DOHH2 (cell line): Measurements from ENCODE around the gene IFT81.

Experiments used
- H3F3A ChIP-seq: fragments of 200-600 bp; sonication (generic), shearing (Covaris generic); 2 replicates; pipeline ENCODE4 v1.6.0; 2016; ENCODE audit warnings: antibody characterized with exemption, mild to moderate bottlenecking; ENCODE audit not compliant: control insufficient read depth, insufficient read depth
- H3K27ac ChIP-seq: fragments of 200-600 bp; sonication (generic); 2 replicates; pipeline ENCODE4 v1.5.1; 2014; ENCODE audit warnings: low read depth, mild to moderate bottlenecking, low read length, moderate library complexity
- H3K27me3 ChIP-seq: fragments of 200-600 bp; sonication (generic); 2 replicates; pipeline ENCODE4 v1.6.1; 2014; ENCODE audit warnings: mild to moderate bottlenecking, low read length, mixed read lengths; ENCODE audit not compliant: control insufficient read depth
- H3K36me3 ChIP-seq: fragments of 200-600 bp; sonication (generic); 2 replicates; pipeline ENCODE4 v1.6.1; 2014; ENCODE audit warnings: mild to moderate bottlenecking, low read length, moderate library complexity, mixed read lengths; ENCODE audit not compliant: control insufficient read depth
- H3K4me1 ChIP-seq: fragments of 200-600 bp; sonication (generic); 2 replicates; pipeline ENCODE4 v1.6.1; 2014; ENCODE audit warnings: mild to moderate bottlenecking, low read length, mixed read lengths; ENCODE audit not compliant: control insufficient read depth
- H3K4me2 ChIP-seq: fragments of 200-600 bp; sonication (generic); 2 replicates; pipeline ENCODE4 v1.6.0; 2014; ENCODE audit warnings: mild to moderate bottlenecking, low read length, moderate library complexity
- H3K4me3 ChIP-seq: fragments of 200-600 bp; sonication (generic); 2 replicates; pipeline ENCODE4 v1.5.1; 2014; ENCODE audit warnings: mild to moderate bottlenecking, low read length, mixed read lengths
- H3K79me2 ChIP-seq: fragments of 200-600 bp; sonication (generic); 2 replicates; pipeline ENCODE4 v1.6.1; 2014; ENCODE audit warnings: mild to moderate bottlenecking, low read length, mixed read lengths; ENCODE audit not compliant: control insufficient read depth
- H3K9me2 ChIP-seq: fragments of 200-600 bp; sonication (generic); replicated peaks from 2 replicates; pipeline ENCODE4 v1.6.1; 2014; ENCODE audit warnings: mild to moderate bottlenecking, low read length, mixed read lengths; ENCODE audit not compliant: control insufficient read depth
- H3K9me3 ChIP-seq: fragments of 200-600 bp; sonication (generic); 2 replicates; pipeline ENCODE4 v1.6.1; 2014; ENCODE audit warnings: antibody characterized with exemption, low read length, mixed read lengths; ENCODE audit not compliant: control insufficient read depth, insufficient read depth
- H4K20me1 ChIP-seq: fragments of 200-600 bp; sonication (generic); 2 replicates; pipeline ENCODE4 v1.6.0; 2014; ENCODE audit warnings: low read depth, mild to moderate bottlenecking, antibody characterized with exemption, low read length, moderate library complexity; ENCODE audit not compliant: control insufficient read depth, insufficient read depth
- EZH2phosphoT487 ChIP-seq: fragments of 200-600 bp; sonication (generic); IDR thresholded peaks from 2 replicates; pipeline ENCODE4 v1.6.1; 2017; ENCODE audit warnings: borderline replicate concordance, mild to moderate bottlenecking, antibody characterized with exemption, low read length, moderate library complexity, mixed read lengths

The IFT81 gene

GRCh38 chr12:110266980-110267620 lies 142.9 kb downstream of the IFT81 start:
- Histone ChIP-seq H3K4me1 (no peaks in the 10 kb centered on the region), H3K27ac (no peak overlapping the region)

More at GRCh38 chr12:110266980-110267620, 142.9 kb downstream of the IFT81 start:
- H3K27me3 ChIP-seq, result peaks cover 24% of the 10 kb centered on the region
- no peaks in the 10 kb centered on the region for H3K9me3 ChIP-seq
- H3K9me2 ChIP-seq, result no peaks in the 10 kb centered on the region
- no peaks in the 10 kb centered on the region for H4K20me1 ChIP-seq
- no peak overlapping the region for H3K4me2 ChIP-seq
- H3K79me2 ChIP-seq, result no peaks in the 10 kb centered on the region
- no peak for TF ChIP-seq EZH2phosphoT487
- no peaks in the 10 kb centered on the region for H3F3A ChIP-seq
- no peak overlapping the region for H3K4me3 ChIP-seq
- H3K36me3 ChIP-seq, result no peaks in the 10 kb centered on the region
